H9 (cell line): Measurements from ENCODE around the gene MAPK6. TPM values are rescaled to one million over a fixed set of nuclear protein-coding genes. Genes with fewer than 3 reads are reported as not detected.

Experiments
- DNase-seq: peaks from one replicate; pipeline ENCODE4 v3.0.0-alpha.2; 2017
- H2AFZ ChIP-seq: one replicate; pipeline ENCODE4 v1.6.1; 2013; ENCODE audit warnings: mild to moderate bottlenecking, low read length, control low read depth, moderate library complexity
- H2AK5ac ChIP-seq: 2 replicates; pipeline ENCODE4 v1.6.1; 2013; ENCODE audit warnings: low read length, control low read depth, mixed read lengths; ENCODE audit not compliant: insufficient read length
- H2BK120ac ChIP-seq: one replicate; pipeline ENCODE4 v1.6.1; 2013; ENCODE audit warnings: low read depth, mild to moderate bottlenecking, low read length, control low read depth, inconsistent platforms; ENCODE audit not compliant: poor library complexity, severe bottlenecking
- H2BK12ac ChIP-seq: 2 replicates; pipeline ENCODE4 v1.6.1; 2013; ENCODE audit warnings: low read length, control low read depth, mixed read lengths, low read depth; ENCODE audit not compliant: insufficient read length
- H2BK15ac ChIP-seq: 2 replicates; pipeline ENCODE4 v1.6.1; 2013; ENCODE audit warnings: low read depth, low read length, control low read depth
- H2BK20ac ChIP-seq: one replicate; pipeline ENCODE4 v1.6.1; 2013; ENCODE audit warnings: low read depth, mild to moderate bottlenecking, low read length, control low read depth, inconsistent platforms; ENCODE audit not compliant: poor library complexity, severe bottlenecking
- H2BK5ac ChIP-seq: 2 replicates; pipeline ENCODE4 v1.6.1; 2013; ENCODE audit warnings: low read length, control low read depth, mixed read lengths; ENCODE audit not compliant: insufficient read length
- H3K14ac ChIP-seq: 2 replicates; pipeline ENCODE4 v1.6.1; 2013; ENCODE audit warnings: low read length, control low read depth; ENCODE audit not compliant: insufficient read depth
- H3K18ac ChIP-seq: 2 replicates; pipeline ENCODE4 v1.6.1; 2013; ENCODE audit warnings: low read depth, mild to moderate bottlenecking, mixed read lengths, low read length, control low read depth; ENCODE audit not compliant: insufficient read length
- H3K23ac ChIP-seq: 2 replicates; pipeline ENCODE4 v1.6.1; 2013; ENCODE audit warnings: low read length, control low read depth, mixed read lengths, low read depth; ENCODE audit not compliant: insufficient read length
- H3K23me2 ChIP-seq: 2 replicates; pipeline ENCODE4 v1.6.1; 2013; ENCODE audit warnings: low read depth, mild to moderate bottlenecking, mixed read lengths, low read length, control low read depth; ENCODE audit not compliant: insufficient read length, poor library complexity, severe bottlenecking
- H3K27ac ChIP-seq: 2 replicates; pipeline ENCODE4 v1.5.1; 2013; ENCODE audit warnings: low read length, control low read depth, mixed read lengths, low read depth; ENCODE audit not compliant: insufficient read length
- H3K27me3 ChIP-seq: 2 replicates; pipeline ENCODE4 v1.6.1; 2013; ENCODE audit warnings: low read length, control low read depth, inconsistent platforms; ENCODE audit not compliant: insufficient read depth
- H3K4ac ChIP-seq: 2 replicates; pipeline ENCODE4 v1.6.1; 2013; ENCODE audit warnings: low read depth, mild to moderate bottlenecking, control low read depth, inconsistent platforms, low read length, moderate library complexity
- H3K4me1 ChIP-seq: 2 replicates; pipeline ENCODE4 v1.6.1; 2013; ENCODE audit warnings: low read length, control low read depth, inconsistent platforms; ENCODE audit not compliant: insufficient read depth
- H3K4me2 ChIP-seq: 2 replicates; pipeline ENCODE4 v1.6.1; 2013; ENCODE audit warnings: low read length, control low read depth, mixed read lengths; ENCODE audit not compliant: insufficient read length, insufficient read depth
- H3K56ac ChIP-seq: 2 replicates; pipeline ENCODE4 v1.6.1; 2013; ENCODE audit warnings: low read depth, mild to moderate bottlenecking, mixed read lengths, low read length, control low read depth; ENCODE audit not compliant: insufficient read length
- H3K79me1 ChIP-seq: 2 replicates; pipeline ENCODE4 v1.6.1; 2013; ENCODE audit warnings: low read depth, mild to moderate bottlenecking, moderate library complexity, low read length, control low read depth, inconsistent platforms; ENCODE audit not compliant: insufficient read depth, poor library complexity, severe bottlenecking
- H3K79me2 ChIP-seq: 2 replicates; pipeline ENCODE4 v1.6.1; 2013; ENCODE audit warnings: low read length, control low read depth, inconsistent platforms; ENCODE audit not compliant: insufficient read depth
- H3K9ac ChIP-seq: 2 replicates; pipeline ENCODE4 v1.6.1; 2013; ENCODE audit warnings: low read length, control low read depth, mixed read lengths; ENCODE audit not compliant: insufficient read length; ENCODE audit errors: extremely low read depth
- H3K9me3 ChIP-seq: one replicate; pipeline ENCODE4 v1.6.1; 2013; ENCODE audit warnings: low read depth, low read length, inconsistent platforms; ENCODE audit not compliant: control insufficient read depth
- H3T11ph ChIP-seq: one replicate; pipeline ENCODE4 v1.6.1; 2013; ENCODE audit warnings: mild to moderate bottlenecking, low read length, control low read depth, inconsistent platforms
- H4K20me1 ChIP-seq: one replicate; pipeline ENCODE4 v1.6.1; 2013; ENCODE audit not compliant: control insufficient read depth, insufficient read length, insufficient read depth
- H4K5ac ChIP-seq: 2 replicates; pipeline ENCODE4 v1.6.1; 2013; ENCODE audit warnings: low read depth, mild to moderate bottlenecking, mixed read lengths, low read length, control low read depth; ENCODE audit not compliant: insufficient read length
- H4K8ac ChIP-seq: replicated peaks from 2 replicates; pipeline ENCODE4 v1.6.1; 2013; ENCODE audit warnings: low read length, control low read depth, mixed read lengths, low read depth; ENCODE audit not compliant: insufficient read length
- H4K91ac ChIP-seq: 2 replicates; pipeline ENCODE4 v1.6.1; 2013; ENCODE audit warnings: low read depth, mild to moderate bottlenecking, moderate library complexity, mixed read lengths, low read length, control low read depth; ENCODE audit not compliant: insufficient read length
- H3K27ac Mint-ChIP-seq, 3 experiments: 2 replicates in 2 of 3; 3 replicates in 1 of 3; pipeline ENCODE4 v1.8.0; 2020 to 2021; ENCODE audit warnings: mixed read lengths in 3 of 3, mild to moderate bottlenecking in 1 of 3, moderate library complexity in 1 of 3
- H3K27me3 Mint-ChIP-seq: 2 replicates; pipeline ENCODE4 v1.8.0; 2021; ENCODE audit warnings: low read depth, mild to moderate bottlenecking, moderate library complexity, mixed read lengths
- H3K36me3 Mint-ChIP-seq, 3 experiments: 2 replicates in 2 of 3; 3 replicates in 1 of 3; pipeline ENCODE4 v1.8.0; 2020 to 2021; ENCODE audit warnings: low read depth in 3 of 3, mixed read lengths in 3 of 3; ENCODE audit not compliant: insufficient read depth in 1 of 3
- H3K4me1 Mint-ChIP-seq, 2 experiments: 2 replicates each; pipeline ENCODE4 v1.8.0; 2020; ENCODE audit warnings: mixed read lengths in 2 of 2
- H3K4me3 Mint-ChIP-seq, 2 experiments: 2 replicates in 1 of 2; 3 replicates in 1 of 2; pipeline ENCODE4 v1.8.0; 2020 to 2021; ENCODE audit warnings: mild to moderate bottlenecking in 2 of 2, mixed read lengths in 2 of 2, moderate library complexity in 1 of 2
- H3K9me3 Mint-ChIP-seq, 2 experiments: 2 replicates in 1 of 2; 3 replicates in 1 of 2; pipeline ENCODE4 v1.8.0; 2020; ENCODE audit warnings: mild to moderate bottlenecking in 2 of 2, mixed read lengths in 2 of 2, moderate library complexity in 1 of 2
- WGBS: extraction: QIAGEN DNeasy Blood & Tissue Kit; methylation state at CpG from one replicate; pipeline ENCODE4 v1.1.7; 2013; ENCODE audit warnings: missing lambda C conversion rate, low lambda C conversion rate, mixed read lengths; ENCODE audit not compliant: insufficient read length; ENCODE audit errors: extremely low coverage; 5-methylcytosine and 5-hydroxymethylcytosine counted together
- total RNA-seq: library from RNA; stranded (reverse); gene quantifications from 2 replicates; pipeline ENCODE4 v1.2.1, GENCODE V29; 2021
- TF ChIP-seq, protein P1 (sequence below): fragments of 200-600 bp; sonication (generic); conservative IDR thresholded peaks from 3 replicates; pipeline ENCODE4 v1.8.0; 2021; ENCODE audit warnings: antibody characterized with exemption, mild to moderate bottlenecking

MAPK6 gene
- total RNA-seq, 1 experiment from 2014 or later = 88.6 TPM

DNA sequence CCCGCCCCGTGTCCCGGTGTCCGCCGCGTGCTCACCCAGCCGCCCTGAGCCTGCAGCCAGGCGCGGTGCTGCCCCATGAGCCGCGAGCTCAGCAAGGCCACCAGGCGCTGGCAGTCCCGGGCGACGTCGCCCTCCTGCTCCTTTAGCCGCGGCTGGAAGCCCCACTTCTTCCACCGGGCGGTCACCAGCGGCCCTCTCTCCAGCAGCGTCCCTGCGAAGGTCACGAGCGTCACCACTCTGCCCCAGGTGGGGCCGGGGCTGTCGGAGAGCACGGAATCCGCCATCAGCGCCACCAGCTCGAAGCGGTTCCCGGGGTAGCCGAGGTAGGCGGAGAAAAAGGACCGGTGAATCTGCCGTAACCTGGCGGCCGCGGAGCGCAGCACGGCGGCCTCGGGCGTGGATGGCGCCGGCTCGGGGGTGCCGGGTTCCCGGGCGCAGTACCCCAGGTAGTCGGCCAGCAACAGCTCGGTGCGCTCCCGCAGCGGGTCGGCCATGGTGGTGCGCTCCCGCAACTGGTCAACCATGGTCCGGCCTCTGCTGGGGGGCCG, 93.3 kb downstream of the MAPK6 start:
- H3K4me3 Mint-ChIP-seq = no peak overlapping the region
- Histone ChIP-seq H2BK120ac (no peak overlapping the region), H2AFZ (no peak overlapping the region), H4K5ac (no peak overlapping the region), H3K27me3 (no peaks in the 10 kb centered on the region), H3K14ac (no peak overlapping the region; the same call in 1 of the 2 replicates), H3K79me1 (no peaks in the 10 kb centered on the region), H3K27ac (no peak overlapping the region), H3K4ac (no peak overlapping the region), H3T11ph (no peak overlapping the region), H2BK15ac (no peak overlapping the region), H3K79me2 (no peaks in the 10 kb centered on the region), H3K9me3 (no peaks in the 10 kb centered on the region), H2BK12ac (no peak overlapping the region), H4K91ac (no peak overlapping the region), H3K56ac (no peak overlapping the region), H4K20me1 (no peaks in the 10 kb centered on the region), H3K23me2 (no peaks in the 10 kb centered on the region), H2BK20ac (no peak overlapping the region), H3K23ac (no peak overlapping the region), H3K4me2 (no peak overlapping the region), H2AK5ac (no peak overlapping the region), H4K8ac (no peak overlapping the region), H2BK5ac (no peak overlapping the region), H3K4me1 (peaks cover 3% of the 10 kb centered on the region; the same call in 1 of the 2 replicates), H3K9ac (no peak overlapping the region), H3K18ac (no peak overlapping the region)
- peaks cover 16 to 17% of the 10 kb centered on the region in 2 experiments for H3K4me1 Mint-ChIP-seq
- peaks cover 0 to 2% of the 10 kb centered on the region in 2 experiments; a peak in 1 of 5 replicates for H3K9me3 Mint-ChIP-seq
- no peaks in the 10 kb centered on the region; the same call in 1 of the 2 replicates for H3K27me3 Mint-ChIP-seq
- TF ChIP-seq, protein P1, sequence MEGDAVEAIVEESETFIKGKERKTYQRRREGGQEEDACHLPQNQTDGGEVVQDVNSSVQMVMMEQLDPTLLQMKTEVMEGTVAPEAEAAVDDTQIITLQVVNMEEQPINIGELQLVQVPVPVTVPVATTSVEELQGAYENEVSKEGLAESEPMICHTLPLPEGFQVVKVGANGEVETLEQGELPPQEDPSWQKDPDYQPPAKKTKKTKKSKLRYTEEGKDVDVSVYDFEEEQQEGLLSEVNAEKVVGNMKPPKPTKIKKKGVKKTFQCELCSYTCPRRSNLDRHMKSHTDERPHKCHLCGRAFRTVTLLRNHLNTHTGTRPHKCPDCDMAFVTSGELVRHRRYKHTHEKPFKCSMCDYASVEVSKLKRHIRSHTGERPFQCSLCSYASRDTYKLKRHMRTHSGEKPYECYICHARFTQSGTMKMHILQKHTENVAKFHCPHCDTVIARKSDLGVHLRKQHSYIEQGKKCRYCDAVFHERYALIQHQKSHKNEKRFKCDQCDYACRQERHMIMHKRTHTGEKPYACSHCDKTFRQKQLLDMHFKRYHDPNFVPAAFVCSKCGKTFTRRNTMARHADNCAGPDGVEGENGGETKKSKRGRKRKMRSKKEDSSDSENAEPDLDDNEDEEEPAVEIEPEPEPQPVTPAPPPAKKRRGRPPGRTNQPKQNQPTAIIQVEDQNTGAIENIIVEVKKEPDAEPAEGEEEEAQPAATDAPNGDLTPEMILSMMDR = no peak
- WGBS = no CpG with 5 or more reads among the region's 61 CpGs
- H3K27ac Mint-ChIP-seq = no peak overlapping the region
- no peaks in the 10 kb centered on the region for H3K36me3 Mint-ChIP-seq
- peak; percentile 59 for DNase-seq
